ENCODE results near the gene ZNF804A. TPM values are rescaled to one million over a fixed set of nuclear protein-coding genes. Genes with fewer than 3 reads are reported as not detected.

The ZNF804A gene
- total RNA-seq, 1 donor from 2014 or later = not detected

GRCh38 chr2:184680825-184681224 is 82.5 kb downstream of the ZNF804A start:
- no peak for TF ChIP-seq CTCF (IDR thresholded peaks at IDR 0.05; ENCODE audit: insufficient read depth, low read length, severe bottlenecking)
- H3K4me3 ChIP-seq (ENCODE audit: low read depth, low read length) = no peak overlapping the region

DNA sequence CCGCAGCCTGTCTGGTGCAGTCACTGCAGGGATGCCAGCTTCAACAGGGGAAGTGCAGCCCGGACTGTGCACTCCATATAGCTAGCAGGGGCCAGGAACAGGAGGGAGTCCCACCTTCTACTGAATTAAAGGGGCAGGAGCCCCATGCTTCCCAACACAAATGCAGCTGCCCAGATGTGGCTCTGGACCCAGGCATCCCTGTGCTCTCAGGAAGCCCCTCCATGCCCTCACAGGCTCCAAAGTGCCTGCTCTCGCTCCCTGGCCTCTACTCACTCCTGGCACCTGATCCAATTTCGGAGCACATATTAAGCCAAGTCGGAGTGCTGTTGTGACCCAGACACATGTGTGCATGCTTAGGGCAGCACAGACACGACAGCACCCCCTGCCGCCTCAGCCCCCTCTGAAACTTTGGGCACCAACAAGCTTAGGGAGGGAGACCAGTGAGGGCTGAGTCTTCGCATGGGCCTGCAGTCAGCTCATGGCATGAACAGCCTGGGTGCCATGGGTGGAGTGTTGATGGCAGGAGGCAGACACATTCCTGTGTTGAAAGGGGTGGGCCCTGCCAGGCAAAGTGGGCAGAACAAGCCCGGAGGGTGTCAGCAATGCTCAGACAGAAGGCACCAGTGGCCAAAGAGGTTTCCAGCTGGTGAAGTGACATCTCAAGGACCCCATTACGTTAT is 83.5 kb downstream of the ZNF804A start:
- no peak for TF ChIP-seq CTCF (IDR thresholded peaks at IDR 0.05; ENCODE audit: insufficient read depth, low read length, severe bottlenecking)
- no peak for FAIRE-seq

More at GRCh38 chr2:184680825-184681224, 82.5 kb downstream of the ZNF804A start:
- no peaks in the 10 kb centered on the region for H3K36me3 ChIP-seq (ENCODE audit: control insufficient read depth, insufficient read depth, low read length)
- FAIRE-seq (no peak), DNase-seq (ENCODE audit: low read depth) (no peak)
- no peaks in the 10 kb centered on the region for H3K27me3 ChIP-seq (ENCODE audit: control insufficient read depth, insufficient read depth, low read length)

DNA sequence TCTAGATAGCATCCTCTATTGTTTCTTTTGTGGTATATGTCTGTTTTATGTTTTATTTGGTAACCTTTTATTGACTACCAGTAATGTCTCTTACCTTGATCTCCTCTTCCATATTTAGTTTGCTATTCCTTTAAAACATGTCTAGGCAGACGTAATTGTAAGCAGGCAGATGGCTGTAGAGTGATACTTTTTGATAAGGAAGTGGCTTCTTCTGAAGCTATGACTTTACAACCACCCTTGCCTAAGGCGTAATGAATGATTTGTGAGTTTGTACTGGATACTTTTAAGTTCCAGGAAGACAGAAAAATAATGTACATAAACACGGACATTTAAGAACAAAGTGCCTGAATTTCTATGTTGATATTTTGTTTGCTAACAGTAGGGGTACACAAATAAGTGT is 85.6 kb downstream of the ZNF804A start:
- Histone ChIP-seq H3K4me3 (ENCODE audit: low read depth, low read length) (no peak overlapping the region), H3K36me3 (ENCODE audit: control insufficient read depth, insufficient read depth, low read length) (no peaks in the 10 kb centered on the region), H3K27me3 (ENCODE audit: control insufficient read depth, insufficient read depth, low read length) (no peaks in the 10 kb centered on the region)
- FAIRE-seq (no peak), DNase-seq (ENCODE audit: low read depth) (peak; percentile 19)
- TF ChIP-seq CTCF (IDR thresholded peaks at IDR 0.05; ENCODE audit: insufficient read depth, low read length, severe bottlenecking) = no peak

More for the DNA sequence above, 83.5 kb downstream of the ZNF804A start:
- Histone ChIP-seq H3K4me3 (ENCODE audit: low read depth, low read length) (no peak overlapping the region), H3K27me3 (ENCODE audit: control insufficient read depth, insufficient read depth, low read length) (no peaks in the 10 kb centered on the region), H3K36me3 (ENCODE audit: control insufficient read depth, insufficient read depth, low read length) (no peaks in the 10 kb centered on the region)
- DNase-seq (ENCODE audit: low read depth) = no peak

- H3K36me3 ChIP-seq (ENCODE audit: control insufficient read depth, insufficient read depth, low read length) = no peaks in the 10 kb centered on the region
Measured at GRCh38 chr2:184685999-184686841, 87.9 kb downstream of the ZNF804A start.

DNA sequence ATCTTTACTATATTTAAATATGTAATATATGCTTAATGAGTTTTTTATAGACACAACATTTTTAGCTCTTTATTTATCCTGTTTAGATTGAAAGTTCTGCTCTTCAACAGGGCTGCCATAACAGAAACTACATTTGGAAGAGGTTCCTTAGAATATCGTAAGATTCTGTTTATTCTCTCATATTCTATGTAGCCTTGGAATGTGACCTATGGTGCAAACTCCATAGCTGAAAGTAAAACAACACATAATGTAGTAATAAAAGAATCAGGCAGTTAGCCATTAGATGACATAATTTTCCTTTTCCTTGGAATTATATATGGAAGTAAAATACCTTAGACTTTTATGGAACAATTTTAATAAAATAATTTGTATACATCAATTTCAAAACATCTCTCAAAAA is 91.3 kb downstream of the ZNF804A start:
- DNase-seq (ENCODE audit: low read depth) = no peak

More at GRCh38 chr2:184685999-184686841, 87.9 kb downstream of the ZNF804A start:
- TF ChIP-seq CTCF (IDR thresholded peaks at IDR 0.05; ENCODE audit: insufficient read depth, low read length, severe bottlenecking) = no peak
- Histone ChIP-seq H3K27me3 (ENCODE audit: control insufficient read depth, insufficient read depth, low read length) (no peaks in the 10 kb centered on the region), H3K4me3 (ENCODE audit: low read depth, low read length) (no peak overlapping the region)
- peak; percentile 30 for DNase-seq (ENCODE audit: low read depth)
- no peak for FAIRE-seq

More for the DNA sequence above, 91.3 kb downstream of the ZNF804A start:
- FAIRE-seq = no peak
- Histone ChIP-seq H3K27me3 (ENCODE audit: control insufficient read depth, insufficient read depth, low read length) (no peaks in the 10 kb centered on the region), H3K36me3 (ENCODE audit: control insufficient read depth, insufficient read depth, low read length) (no peaks in the 10 kb centered on the region), H3K4me3 (ENCODE audit: low read depth, low read length) (no peak overlapping the region)
- no peak for TF ChIP-seq CTCF (IDR thresholded peaks at IDR 0.05; ENCODE audit: insufficient read depth, low read length, severe bottlenecking)

All from bronchial epithelial cell (primary cell).